Heart left ventricle (tissue), 16 donors: ENCODE data around the gene PDE7B. TPM values are rescaled to one million over a fixed set of nuclear protein-coding genes. Genes with fewer than 3 reads are reported as not detected.

ENCODE experiments used
- ATAC-seq, 4 donors: fragments of 200-7000 bp; cut with Tn5 transposase; one replicate each; pipeline ENCODE4 v1.9.1; 2020 to 2022; ENCODE audit warnings: moderate library complexity in 4 of 4, mild to moderate bottlenecking in 3 of 4, moderate number of reproducible peaks in 1 of 4
- DNase-seq, 5 donors: peaks; one replicate each; pipeline ENCODE4 v3.0.0-alpha.2; 2020
- H3K27ac ChIP-seq, 12 donors: fragments of 200-600 bp; sonication (generic) in 4 of 12; one replicate each; pipeline versions ENCODE4 v1.5.0 to v1.8.0; 2016 to 2022; ENCODE audit warnings: mild to moderate bottlenecking in 2 of 12
- H3K27me3 ChIP-seq, 9 donors: fragments of 200-600 bp; sonication (generic) in 2 of 9; one replicate each; pipeline versions ENCODE4 v1.5.1 to v1.8.0; 2016 to 2022; ENCODE audit warnings: mild to moderate bottlenecking in 3 of 9
- H3K36me3 ChIP-seq, 9 donors: fragments of 200-600 bp; sonication (generic) in 2 of 9; one replicate each; pipeline versions ENCODE4 v1.5.0 to v1.8.0; 2018 to 2022; ENCODE audit warnings: mild to moderate bottlenecking in 2 of 9
- H3K4me1 ChIP-seq, 12 donors: fragments of 200-600 bp; sonication (generic) in 4 of 12; one replicate each; pipeline versions ENCODE4 v1.5.0 to v1.8.0; 2016 to 2022; ENCODE audit warnings: mild to moderate bottlenecking in 3 of 12
- H3K4me3 ChIP-seq, 12 donors: fragments of 200-600 bp; sonication (generic) in 4 of 12; one replicate each; pipeline versions ENCODE4 v1.5.0 to v1.8.0; 2017 to 2022; ENCODE audit warnings: mild to moderate bottlenecking in 9 of 12, moderate library complexity in 4 of 12
- H3K9me3 ChIP-seq, 12 donors: fragments of 200-600 bp; sonication (generic) in 4 of 12; one replicate each; pipeline versions ENCODE4 v1.5.0 to v1.8.0; 2016 to 2022; ENCODE audit warnings: mild to moderate bottlenecking in 1 of 12
- POLR2A ChIP-seq, 2 donors: fragments of 450-650 bp; IDR thresholded peaks; one replicate each; pipeline ENCODE4 v1.6.1; 2017; ENCODE audit warnings: antibody characterized with exemption in 2 of 2, mild to moderate bottlenecking in 2 of 2, moderate library complexity in 2 of 2
- WGBS, 4 donors: extraction: QIAGEN DNeasy Blood & Tissue Kit in 2 of 4; methylation state at CpG; one replicate each; pipeline versions ENCODE4 v1.1.5 to v1.1.7; 2013 to 2018; 5-methylcytosine and 5-hydroxymethylcytosine counted together
- intact Hi-C, 10 donors: fragments of 100-400 bp; cut with DNase I; formaldehyde crosslinking; loops; one replicate each; pipeline versions ENCODE4 v1.11.1 to v1.14.2; 2022
- polyA plus RNA-seq, 2 donors: library from polyadenylated mRNA; stranded (reverse); fragments of 200-250 nt; gene quantifications; one replicate each; pipeline ENCODE4 v1.2.3, GENCODE V29; 2013
- total RNA-seq, 9 donors: library from RNA; depleted of rRNA in 2 of 9; stranded (reverse); fragments of >200 nt in 2 of 9; fragmentation: NEBNext Ultra II Directional in 3 of 9; extraction: Animal tissue kit (Norgen Biotek cat#: 25700) in 3 of 9; gene quantifications; one replicate each; pipeline versions ENCODE4 v1.1.0 to v1.2.4, GENCODE V29; 2016 to 2023
- TF ChIP-seq, protein P1 (sequence below), 12 donors: fragments of 200-600 bp; sonication (generic) in 4 of 12; IDR thresholded peaks; one replicate each; pipeline versions ENCODE4 v1.5.0 to v1.8.0; 2018 to 2022; ENCODE audit warnings: antibody characterized with exemption in 12 of 12, mild to moderate bottlenecking in 5 of 12
- donor health status: ischemic (EF 13 %, LVEDD 7.1; RV severe dilation, severe dysfunction).
- donor health status: healthy with polysubstance abuse.
- donor health status: DM: no; HTN: yes; CAD: no.
- donor health status: DM: no; HTN: no; CAD: no.
- donor health status: ischemic (EF 25% LVEDD 6.9; RV normal size, moderate dysfunction).
- donor health status: ischemic (EF 25% LVEDD 5.7; RV mildly dilated, moderate dysfunction).
- donor health status: healthy.
- donor health status: DM: yes; HTN: yes; CAD: no.
- donor health status: ischemic (EF 35%, LVEDD 5.7; RV mildly dilated, moderate dysfunction).
- donor health status: nonischemic (EF 11% LVEDD 7.7; RV severe dilation, severe dysfunction).
- donor health status: DM: yes; HTN: yes; CAD: no.
- donor health status: PGD.
- donor health status: ischemic (EF 29% LVEDD 5.4; RV normal size, mild dysfunction).
- donor health status: nonischemic (EF 23%, LVEDD 6.1; RV moderate dilation, normal function).

The PDE7B gene
- total and polyA plus RNA-seq, 11 donors: 4.4 to 29.1 (median 9.0) TPM

DNA sequence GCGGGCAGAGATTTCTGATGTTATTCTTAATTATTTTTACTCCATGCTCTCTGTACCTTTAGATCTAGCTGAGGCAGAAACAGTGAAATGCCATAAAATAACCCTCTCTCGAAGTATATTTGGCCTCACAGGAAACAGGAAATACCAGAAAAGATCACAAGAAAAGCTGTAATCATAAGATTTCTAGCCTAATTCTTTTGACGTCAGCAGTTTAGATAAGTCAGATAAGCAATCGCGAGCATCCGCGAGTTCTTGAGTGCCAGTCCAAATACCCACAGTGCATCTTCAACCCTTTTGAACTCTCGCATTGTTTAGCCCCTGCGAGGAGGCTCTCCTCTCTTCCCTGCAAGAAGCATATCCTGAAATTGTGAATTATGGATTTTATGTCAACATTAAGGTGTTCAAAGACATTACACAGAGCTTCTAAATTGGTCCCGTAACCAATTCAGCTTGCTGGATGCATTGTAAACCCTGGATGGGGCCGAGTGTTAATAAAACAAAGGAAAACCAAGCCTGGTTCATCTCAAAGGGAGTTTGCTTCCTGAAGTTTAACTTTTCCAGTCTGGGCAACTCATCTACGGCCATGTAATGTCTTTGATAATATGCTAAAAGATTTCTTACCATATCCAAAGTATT, 199.8 kb downstream of the PDE7B start:
- DNase-seq (peak in 1 of 5 donors; percentile 33), ATAC-seq (peak; percentile 18 to 85 (median 72))
- Histone ChIP-seq H3K4me3 (peak overlapping the region in 8 of 12 donors; percentile 2 to 25 (median 14)), H3K36me3 (no peaks in the 10 kb centered on the region), H3K9me3 (peaks cover 0 to 5% (median 0%) of the 10 kb centered on the region in 12 donors), H3K27me3 (no peaks in the 10 kb centered on the region), H3K27ac (peak overlapping the region; percentile 19 to 85 (median 72)), H3K4me1 (peaks cover 2 to 39% (median 23%) of the 10 kb centered on the region in 12 donors)
- 16 to 21% (median 20%) methylated on average over 12 of the region's 12 CpGs for WGBS, 4 donors
- intact Hi-C loops: no loop called here
- TF ChIP-seq POLR2A (IDR thresholded peaks at IDR 0.05): no peak
- TF ChIP-seq, protein P1, sequence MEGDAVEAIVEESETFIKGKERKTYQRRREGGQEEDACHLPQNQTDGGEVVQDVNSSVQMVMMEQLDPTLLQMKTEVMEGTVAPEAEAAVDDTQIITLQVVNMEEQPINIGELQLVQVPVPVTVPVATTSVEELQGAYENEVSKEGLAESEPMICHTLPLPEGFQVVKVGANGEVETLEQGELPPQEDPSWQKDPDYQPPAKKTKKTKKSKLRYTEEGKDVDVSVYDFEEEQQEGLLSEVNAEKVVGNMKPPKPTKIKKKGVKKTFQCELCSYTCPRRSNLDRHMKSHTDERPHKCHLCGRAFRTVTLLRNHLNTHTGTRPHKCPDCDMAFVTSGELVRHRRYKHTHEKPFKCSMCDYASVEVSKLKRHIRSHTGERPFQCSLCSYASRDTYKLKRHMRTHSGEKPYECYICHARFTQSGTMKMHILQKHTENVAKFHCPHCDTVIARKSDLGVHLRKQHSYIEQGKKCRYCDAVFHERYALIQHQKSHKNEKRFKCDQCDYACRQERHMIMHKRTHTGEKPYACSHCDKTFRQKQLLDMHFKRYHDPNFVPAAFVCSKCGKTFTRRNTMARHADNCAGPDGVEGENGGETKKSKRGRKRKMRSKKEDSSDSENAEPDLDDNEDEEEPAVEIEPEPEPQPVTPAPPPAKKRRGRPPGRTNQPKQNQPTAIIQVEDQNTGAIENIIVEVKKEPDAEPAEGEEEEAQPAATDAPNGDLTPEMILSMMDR (IDR thresholded peaks at IDR 0.05): no peak

DNA sequence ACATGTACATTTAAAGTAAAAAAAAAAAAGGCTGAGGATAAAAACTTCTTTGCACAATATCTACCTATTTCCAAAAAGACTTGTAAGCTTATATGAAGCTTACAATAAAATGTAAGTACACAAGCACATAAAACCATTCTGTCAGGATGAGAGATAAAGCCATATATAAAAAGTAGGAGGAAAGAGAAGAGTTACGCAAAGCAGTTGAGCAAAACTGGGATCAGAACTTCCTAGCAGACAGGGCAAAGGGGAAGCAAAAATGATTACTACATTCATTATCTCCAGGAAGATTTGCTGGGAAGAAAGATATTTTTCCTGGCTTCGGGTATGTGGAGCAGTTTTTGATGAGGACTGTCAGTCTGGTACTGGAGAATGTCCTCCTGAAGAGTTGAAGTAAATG, 200.5 kb downstream of the PDE7B start:
- Histone ChIP-seq H3K36me3 (peaks cover 0 to 1% (median 0%) of the 10 kb centered on the region in 9 donors), H3K4me3 (no peak overlapping the region), H3K27me3 (no peaks in the 10 kb centered on the region), H3K27ac (peak overlapping the region in 10 of 12 donors; percentile 47 to 85 (median 74)), H3K9me3 (peaks cover 0 to 5% (median 0%) of the 10 kb centered on the region in 12 donors), H3K4me1 (peaks cover 2 to 32% (median 23%) of the 10 kb centered on the region in 12 donors)
- no peak for ATAC-seq
- no peak for TF ChIP-seq POLR2A (IDR thresholded peaks at IDR 0.05)
- TF ChIP-seq, protein P1 (IDR thresholded peaks at IDR 0.05): no peak
- WGBS, 4 donors: 75 to 83% (median 79%) methylated on average over 2 of the region's 2 CpGs
- DNase-seq: no peak
- intact Hi-C loops: no loop called here

DNA sequence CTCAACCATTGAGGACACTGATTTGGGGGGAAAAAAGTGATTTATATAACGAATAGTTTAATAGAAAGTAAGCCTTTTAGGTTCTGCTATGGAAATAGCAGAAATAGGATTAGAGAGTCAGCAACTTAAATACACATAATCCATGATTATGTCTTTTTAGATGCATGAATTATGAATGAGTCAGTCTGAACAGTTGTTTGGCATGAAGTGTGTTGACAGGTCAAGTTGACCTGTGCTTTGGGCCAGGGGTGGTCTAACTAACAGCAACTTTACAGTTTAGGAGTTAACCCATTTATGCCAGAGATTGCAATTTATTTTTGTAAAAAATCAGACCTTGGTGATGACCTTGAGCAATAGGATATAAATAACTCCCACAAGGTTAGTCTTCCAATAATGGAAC, 207.4 kb downstream of the PDE7B start:
- peaks cover 0 to 43% (median 23%) of the 10 kb centered on the region in 12 donors for H3K4me1 ChIP-seq
- 80 to 96% (median 85%) methylated on average over 1 of the region's 1 CpG for WGBS, 4 donors
- peak overlapping the region in 5 of 12 donors; percentile 18 to 43 (median 40) for H3K27ac ChIP-seq
- H3K27me3 ChIP-seq: no peaks in the 10 kb centered on the region
- DNase-seq (no peak), ATAC-seq (no peak)
- no peaks in the 10 kb centered on the region for H3K9me3 ChIP-seq
- intact Hi-C loops: no loop called here
- no peak overlapping the region for H3K4me3 ChIP-seq
- TF ChIP-seq POLR2A (IDR thresholded peaks at IDR 0.05): no peak
- TF ChIP-seq, protein P1 (IDR thresholded peaks at IDR 0.05): no peak
- peaks cover 0 to 5% (median 0%) of the 10 kb centered on the region in 9 donors for H3K36me3 ChIP-seq

DNA sequence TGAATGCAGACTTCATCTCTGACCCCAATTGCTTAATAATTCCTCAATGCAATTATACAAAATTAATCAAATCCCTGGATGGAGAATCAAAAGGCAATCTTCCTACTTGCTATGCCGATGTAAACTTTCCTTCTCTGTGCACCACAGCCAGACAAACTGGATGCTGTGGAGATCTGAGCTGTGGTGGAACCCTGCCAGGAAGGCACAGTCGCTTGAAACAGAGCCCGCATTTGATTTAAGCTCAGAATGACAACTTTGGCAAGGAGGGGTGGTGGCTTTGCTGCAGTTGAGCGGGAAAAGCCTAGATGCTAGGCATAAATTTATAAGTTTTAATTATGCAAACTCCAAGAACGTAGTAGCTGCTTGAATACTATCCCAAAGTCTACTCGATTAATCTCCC, 207.8 kb downstream of the PDE7B start:
- DNase-seq (peak in 2 of 5 donors; percentile 50 to 58), ATAC-seq (peak in 1 of 4 donors; percentile 41)
- TF ChIP-seq, protein P1 (IDR thresholded peaks at IDR 0.05): no peak
- TF ChIP-seq POLR2A (IDR thresholded peaks at IDR 0.05): no peak
- H3K4me3 ChIP-seq: peak overlapping the region in 1 of 12 donors; percentile 2
- intact Hi-C loops: no loop called here
- H3K27ac ChIP-seq: peak overlapping the region in 5 of 12 donors; percentile 18 to 43 (median 42)
- peaks cover 0 to 48% (median 23%) of the 10 kb centered on the region in 12 donors for H3K4me1 ChIP-seq
- no peaks in the 10 kb centered on the region for H3K9me3 ChIP-seq
- WGBS, 4 donors: 18 to 30% (median 27%) methylated on average over 6 of the region's 6 CpGs
- H3K36me3 ChIP-seq: peaks cover 0 to 5% (median 0%) of the 10 kb centered on the region in 9 donors
- no peaks in the 10 kb centered on the region for H3K27me3 ChIP-seq
